ENCODE data around the gene COBL.

Gene COBL

GRCh38 chr7:51311166-51311565 lies 5.4 kb downstream of the COBL start:
- in situ Hi-C loops (cut with HindIII; ENCODE audit: low pct_ligation_motif_present, low pct_unique_long_range_greater_than_20kb, low sequenced_read_pairs), result no loop called here
- no peak for DNase-seq

- in situ Hi-C loops (cut with HindIII; ENCODE audit: low pct_ligation_motif_present, low pct_unique_long_range_greater_than_20kb, low sequenced_read_pairs), result no loop called here
- no peak for DNase-seq
These were observed 6.5 kb downstream of the COBL start for GRCh38 chr7:51310131-51310583.

GRCh38 chr7:51309361-51310130 lies 7.1 kb downstream of the COBL start:
- in situ Hi-C loops (cut with HindIII; ENCODE audit: low pct_ligation_motif_present, low pct_unique_long_range_greater_than_20kb, low sequenced_read_pairs), result no loop called here
- no peak for DNase-seq

GRCh38 chr7:51308696-51309095 lies 7.9 kb downstream of the COBL start:
- no peak for DNase-seq
- in situ Hi-C loops (cut with HindIII; ENCODE audit: low pct_ligation_motif_present, low pct_unique_long_range_greater_than_20kb, low sequenced_read_pairs), result no loop called here

GRCh38 chr7:51308265-51308664 lies 8.3 kb downstream of the COBL start:
- no peak for DNase-seq
- in situ Hi-C loops (cut with HindIII; ENCODE audit: low pct_ligation_motif_present, low pct_unique_long_range_greater_than_20kb, low sequenced_read_pairs), result no loop called here

GRCh38 chr7:51307651-51308210 lies 8.9 kb downstream of the COBL start:
- no peak for DNase-seq
- in situ Hi-C loops (cut with HindIII; ENCODE audit: low pct_ligation_motif_present, low pct_unique_long_range_greater_than_20kb, low sequenced_read_pairs), result no loop called here

GRCh38 chr7:51306761-51307160 lies 9.8 kb downstream of the COBL start:
- in situ Hi-C loops (cut with HindIII; ENCODE audit: low pct_ligation_motif_present, low pct_unique_long_range_greater_than_20kb, low sequenced_read_pairs), result no loop called here
- DNase-seq, result no peak

GRCh38 chr7:51304729-51305128 lies 11.9 kb downstream of the COBL start:
- DNase-seq, result no peak
- in situ Hi-C loops (cut with HindIII; ENCODE audit: low pct_ligation_motif_present, low pct_unique_long_range_greater_than_20kb, low sequenced_read_pairs), result no loop called here

- in situ Hi-C loops (cut with HindIII; ENCODE audit: low pct_ligation_motif_present, low pct_unique_long_range_greater_than_20kb, low sequenced_read_pairs), result no loop called here
These were observed 13.5 kb downstream of the COBL start for GRCh38 chr7:51303142-51303525.

GRCh38 chr7:51301806-51302205 lies 14.8 kb downstream of the COBL start:
- in situ Hi-C loops (cut with HindIII; ENCODE audit: low pct_ligation_motif_present, low pct_unique_long_range_greater_than_20kb, low sequenced_read_pairs), result no loop called here
- DNase-seq, result no peak

More at GRCh38 chr7:51303142-51303525, 13.5 kb downstream of the COBL start:
- DNase-seq, result peak; percentile 13

- in situ Hi-C loops (cut with HindIII; ENCODE audit: low pct_ligation_motif_present, low pct_unique_long_range_greater_than_20kb, low sequenced_read_pairs), result no loop called here
- no peak for DNase-seq
These were observed 15.6 kb downstream of the COBL start for GRCh38 chr7:51300762-51301674.

- in situ Hi-C loops (cut with HindIII; ENCODE audit: low pct_ligation_motif_present, low pct_unique_long_range_greater_than_20kb, low sequenced_read_pairs), result loop anchor here (25.0 kb wide), 1 partner anchor 112 kb away; no protein-coding TSS in a partner anchor
- peak; percentile 22 for DNase-seq
These were observed 17.0 kb downstream of the COBL start for GRCh38 chr7:51299391-51300133.

GRCh38 chr7:51298912-51299311 lies 17.7 kb downstream of the COBL start:
- DNase-seq, result no peak
- in situ Hi-C loops (cut with HindIII; ENCODE audit: low pct_ligation_motif_present, low pct_unique_long_range_greater_than_20kb, low sequenced_read_pairs), result loop anchor here (25.0 kb wide), 1 partner anchor 112 kb away; no protein-coding TSS in a partner anchor

- in situ Hi-C loops (cut with HindIII; ENCODE audit: low pct_ligation_motif_present, low pct_unique_long_range_greater_than_20kb, low sequenced_read_pairs), result loop anchor here (25.0 kb wide), 1 partner anchor 111 kb away; no protein-coding TSS in a partner anchor
These were observed 18.6 kb downstream of the COBL start for GRCh38 chr7:51297986-51298385.

GRCh38 chr7:51295440-51296245 lies 21.0 kb downstream of the COBL start:
- in situ Hi-C loops (cut with HindIII; ENCODE audit: low pct_ligation_motif_present, low pct_unique_long_range_greater_than_20kb, low sequenced_read_pairs), result loop anchor here (25.0 kb wide), 1 partner anchor 108 kb away; no protein-coding TSS in a partner anchor
- DNase-seq, result no peak

More at GRCh38 chr7:51297986-51298385, 18.6 kb downstream of the COBL start:
- no peak for DNase-seq

GRCh38 chr7:51292596-51292995 lies 24.0 kb downstream of the COBL start:
- in situ Hi-C loops (cut with HindIII; ENCODE audit: low pct_ligation_motif_present, low pct_unique_long_range_greater_than_20kb, low sequenced_read_pairs), result loop anchor here (25.0 kb wide), 1 partner anchor 105 kb away; no protein-coding TSS in a partner anchor
- DNase-seq, result no peak

All from ACHN (cell line).